ENCODE measurements around the gene SBSN. TPM values are rescaled to one million over a fixed set of nuclear protein-coding genes. Genes with fewer than 3 reads are reported as not detected.

Gene SBSN
- total and polyA plus RNA-seq, 4 donors, result not detected

GRCh38 chr19:35490364-35490763 is 37.7 kb downstream of the SBSN start, which contains the start of gene KRTDAP:
Gene KRTDAP (minus strand): TSS chr19:35490464. CDS start chr19:35490442, 22 bp downstream.
- Histone ChIP-seq H3K27me3 (ENCODE audit: control insufficient read depth in 4 of 4, insufficient read depth in 4 of 4, low read length in 3 of 4) (no peaks in the 10 kb centered on the region), H3K9me3 (ENCODE audit: control insufficient read depth in 4 of 4, low read length in 3 of 4) (no peaks in the 10 kb centered on the region), H3K9ac (ENCODE audit: low read depth in 1 of 2, low read length in 2 of 2) (no peak within 1 kb of the TSS), H3K27ac (ENCODE audit: low read depth in 1 of 2, low read length in 2 of 2) (no peak within 1 kb of the TSS), H3K4me1 (ENCODE audit: control insufficient read depth in 4 of 4, insufficient read depth in 4 of 4, low read length in 3 of 4) (peaks cover 0 to 10% (median 4%) of the 10 kb centered on the region in 4 donors), H3K4me3 (ENCODE audit: low read depth in 1 of 3, low read length in 3 of 3) (no peak within 1 kb of the TSS), H3K36me3 (ENCODE audit: control insufficient read depth in 4 of 4, insufficient read depth in 3 of 4, low read depth in 1 of 4, low read length in 3 of 4) (peaks cover 0 to 1% (median 0%) of the 10 kb centered on the region in 4 donors)
- DNase-seq (ENCODE audit: low spot score), result no peak
- TF ChIP-seq REST (IDR thresholded peaks at IDR 0.05) (no peak), HNF4A (conservative IDR thresholded peaks at IDR 0.05) (no peak), SP1 (IDR thresholded peaks at IDR 0.05) (no peak), HNF4G (IDR thresholded peaks at IDR 0.05) (no peak), ZBTB33 (IDR thresholded peaks at IDR 0.05) (no peak), ATF3 (IDR thresholded peaks at IDR 0.05) (no peak), NR2F2 (IDR thresholded peaks at IDR 0.05) (no peak), CTCF (IDR thresholded peaks at IDR 0.05; ENCODE audit: low read depth, low read length, missing input control) (no peak), FOXA1 (IDR thresholded peaks at IDR 0.05) (no peak), YY1 (IDR thresholded peaks at IDR 0.05) (no peak), JUND (IDR thresholded peaks at IDR 0.05) (no peak), MAX (IDR thresholded peaks at IDR 0.05) (no peak), FOXA2 (IDR thresholded peaks at IDR 0.05) (no peak), RAD21 (IDR thresholded peaks at IDR 0.05) (no peak), GABPA (IDR thresholded peaks at IDR 0.05 in 1 of 2, conservative IDR thresholded peaks at IDR 0.05 in 1 of 2) (no peak), EGR1 (IDR thresholded peaks at IDR 0.05; ENCODE audit: low read depth in 2 of 2) (no peak), TAF1 (conservative IDR thresholded peaks at IDR 0.05) (no peak)
- WGBS, result 92% methylated on average over 9 of the region's 9 CpGs
